Astrocyte (in vitro differentiated cells and primary cell): ENCODE measurements around the gene SEMA4C.

Source experiments
- CTCF ChIP-seq: IDR thresholded peaks from 2 replicates; pipeline ENCODE4 v1.5.1; 2011; ENCODE audit warnings: low read depth, mild to moderate bottlenecking, inconsistent platforms, low read length, moderate library complexity; ENCODE audit not compliant: insufficient read depth
- EZH2 ChIP-seq: IDR thresholded peaks from 2 replicates; pipeline ENCODE4 v1.6.1; 2012; ENCODE audit warnings: mild to moderate bottlenecking, low read length, inconsistent platforms; ENCODE audit not compliant: insufficient read depth

GRCh38 chr2:96856776-96857666 is 12.9 kb downstream of the SEMA4C start:
- TF ChIP-seq CTCF (no peak), EZH2 (no peak)
